GM18520 (cell line): ENCODE results near the gene CCDC60.

Source experiments
- ATAC-seq: cut with Tn5 transposase; IDR thresholded peaks from one replicate; pipeline ENCODE4 v1.9.1; 2021; ENCODE audit not compliant: unreplicated experiment

Gene CCDC60

GRCh38 chr12:119512772-119513497 is 178.4 kb downstream of the CCDC60 start:
- no peak for ATAC-seq

GRCh38 chr12:119528241-119528640 is 193.7 kb downstream of the CCDC60 start:
- no peak for ATAC-seq

DNA sequence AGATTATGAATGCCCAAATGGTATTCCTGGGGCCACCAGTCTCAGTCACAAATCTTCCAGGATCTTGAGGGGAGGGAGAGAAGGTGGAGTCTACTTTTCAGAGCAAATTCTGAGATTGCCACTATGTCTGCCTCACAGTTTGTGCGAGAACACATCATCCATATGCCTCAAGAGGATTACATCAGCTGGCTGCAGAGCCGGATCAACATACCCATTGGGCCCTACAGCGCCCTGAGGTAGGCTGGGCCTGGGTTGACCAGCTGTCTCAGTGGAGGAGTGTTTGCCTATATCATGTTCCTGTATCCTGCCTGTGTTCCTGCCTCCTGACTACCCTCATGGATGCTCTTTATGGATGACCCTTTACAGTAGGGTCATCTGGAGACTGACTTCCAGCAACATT is 205.9 kb downstream of the CCDC60 start:
- no peak for ATAC-seq

- ATAC-seq = no peak
These were observed 210.5 kb downstream of the CCDC60 start for GRCh38 chr12:119544765-119545625.

- no peak for ATAC-seq
These were observed 211.8 kb downstream of the CCDC60 start for GRCh38 chr12:119546340-119546739.

- ATAC-seq = no peak
These were observed 212.5 kb downstream of the CCDC60 start for GRCh38 chr12:119547001-119547400.

DNA sequence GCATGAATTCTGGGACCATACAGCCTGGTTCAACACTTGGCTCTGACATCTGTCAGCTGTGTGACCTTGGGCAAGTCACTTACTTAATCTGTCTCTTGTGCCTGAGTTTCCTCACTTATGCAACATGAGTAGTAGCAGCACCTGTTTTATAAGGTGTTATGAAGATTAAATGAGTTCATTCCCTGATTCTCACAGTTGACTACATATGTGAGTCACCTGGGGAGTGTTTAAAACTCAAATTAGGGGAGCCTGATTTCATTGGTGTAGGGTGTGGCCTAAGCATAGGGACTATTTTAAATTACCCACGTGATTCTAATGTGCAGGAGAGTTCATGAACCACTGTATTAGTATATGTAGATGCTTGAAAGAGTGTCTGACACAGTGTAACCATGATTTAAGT is 222.3 kb downstream of the CCDC60 start:
- no peak for ATAC-seq

- ATAC-seq = no peak
These were observed 230.9 kb downstream of the CCDC60 start for GRCh38 chr12:119565404-119565803.

DNA sequence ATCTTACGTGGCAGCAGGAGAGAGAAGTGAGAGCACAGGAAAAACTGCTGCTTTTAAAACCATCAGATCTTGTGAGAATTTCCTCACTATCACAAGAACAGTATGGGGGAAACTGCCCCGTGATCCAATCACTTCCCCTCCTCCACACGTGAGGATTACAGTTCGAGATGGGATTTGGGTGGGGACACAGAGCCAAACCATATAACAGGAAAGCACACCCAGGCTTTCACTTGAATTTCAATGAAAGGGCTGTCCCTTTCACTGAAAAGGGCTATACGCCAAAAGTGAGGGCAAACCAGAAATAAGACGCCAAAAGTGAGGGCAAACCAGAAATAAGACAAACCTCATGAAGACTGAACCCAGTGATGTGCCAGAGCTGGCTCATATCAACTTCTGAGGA is 236.2 kb downstream of the CCDC60 start:
- ATAC-seq = no peak

DNA sequence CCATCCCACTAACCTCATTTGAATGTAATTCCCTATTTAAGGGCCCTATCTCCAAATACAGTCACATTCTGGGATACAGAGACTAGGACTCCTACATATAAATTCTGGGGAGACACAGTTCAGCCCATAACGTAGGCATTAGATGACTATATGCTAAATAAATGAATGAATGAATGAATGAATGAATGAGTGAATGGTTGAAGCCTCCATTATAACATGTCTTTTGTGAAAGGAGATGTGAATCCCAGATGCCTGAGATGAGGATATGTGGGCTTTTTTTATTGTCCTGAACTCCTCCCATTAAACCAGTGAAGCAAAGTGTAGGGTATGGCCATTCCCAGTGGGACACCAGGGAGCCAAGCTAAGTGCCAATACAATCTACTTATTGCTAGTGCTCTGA is 238.6 kb downstream of the CCDC60 start:
- ATAC-seq = no peak

GRCh38 chr12:119574255-119574654 is 239.7 kb downstream of the CCDC60 start:
- ATAC-seq = no peak

DNA sequence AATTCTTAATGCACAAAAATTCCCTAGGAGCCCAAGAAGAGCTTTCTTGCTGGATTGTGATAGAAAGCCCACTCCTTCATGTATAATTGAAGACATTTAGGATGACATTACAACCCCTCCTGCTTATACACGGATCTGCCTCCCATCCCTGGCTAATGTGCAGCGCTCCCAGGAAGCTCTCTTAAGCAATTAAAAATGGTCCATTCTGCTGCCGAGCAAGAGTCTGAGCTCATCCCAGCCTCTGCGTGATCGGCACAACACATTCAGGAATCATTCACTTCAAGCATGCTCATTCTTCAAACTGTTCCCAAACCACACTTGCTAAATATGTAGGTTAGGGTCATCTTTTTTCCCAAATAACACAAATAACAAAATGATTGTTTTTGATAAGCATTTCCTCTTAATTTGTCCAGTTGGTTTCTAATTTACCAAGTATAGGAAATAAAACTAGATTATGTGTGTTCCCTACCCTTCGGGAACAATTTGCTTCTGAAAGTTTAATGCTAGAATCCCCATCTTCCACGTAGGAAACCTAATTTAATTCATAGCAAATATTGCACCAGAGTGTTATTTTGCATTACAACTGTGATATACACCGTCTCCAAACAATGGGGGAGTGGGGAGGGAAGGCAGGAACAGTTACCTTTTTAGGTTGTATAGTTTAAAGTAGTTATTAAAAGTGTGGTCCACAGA is 241.7 kb downstream of the CCDC60 start:
- ATAC-seq = no peak

GRCh38 chr12:119576915-119577314 is 242.4 kb downstream of the CCDC60 start:
- ATAC-seq = no peak

DNA sequence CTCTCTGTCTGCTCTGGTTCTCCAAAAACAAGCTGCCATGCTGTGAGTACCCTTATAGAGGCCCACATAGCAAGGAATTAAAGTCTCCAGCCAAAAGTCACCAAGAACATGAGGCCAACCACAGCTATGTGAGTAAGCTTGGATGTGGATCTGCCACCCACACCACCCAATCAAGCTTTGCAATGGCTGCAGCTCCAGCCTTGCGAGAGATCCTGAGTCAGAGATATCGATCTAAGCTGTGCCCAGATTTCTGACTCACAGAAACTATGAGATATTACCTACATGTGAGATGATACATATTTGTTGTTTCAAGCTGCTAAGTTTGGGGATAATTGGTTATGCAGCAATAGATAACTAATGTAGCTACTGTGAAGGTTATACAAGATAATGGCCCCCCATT is 243.6 kb downstream of the CCDC60 start:
- no peak for ATAC-seq

DNA sequence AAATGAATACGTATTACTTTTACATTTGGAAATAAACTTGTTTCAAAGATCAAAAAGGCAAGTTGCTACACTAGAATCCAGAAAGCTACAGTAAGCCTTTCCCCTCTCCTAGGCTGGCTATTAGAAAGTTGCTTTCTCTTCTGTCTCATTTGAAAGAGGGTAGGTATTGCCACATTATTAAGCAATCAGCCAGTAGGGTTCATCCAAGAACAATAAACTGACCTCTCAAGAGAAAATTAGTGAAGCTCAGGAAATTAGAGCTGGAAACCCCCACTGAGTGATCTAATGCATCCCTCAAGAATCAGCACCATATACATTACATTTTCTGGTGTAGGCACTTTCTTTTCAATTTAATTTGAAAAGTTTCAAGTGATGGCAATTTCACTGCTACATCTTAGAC is 254.6 kb downstream of the CCDC60 start:
- no peak for ATAC-seq

- ATAC-seq = no peak
These were observed 255.1 kb downstream of the CCDC60 start for GRCh38 chr12:119589634-119590033.
